GM12873 (cell line): ENCODE data around the gene BACE1-AS.

Experiments used
- CTCF ChIP-seq: IDR thresholded peaks from 2 replicates; pipeline ENCODE4 v1.5.1; 2012; ENCODE audit warnings: low read depth, mild to moderate bottlenecking, moderate library complexity, low read length, control low read depth; ENCODE audit not compliant: insufficient read depth; ENCODE audit errors: missing control alignments

BACE1-AS gene

DNA sequence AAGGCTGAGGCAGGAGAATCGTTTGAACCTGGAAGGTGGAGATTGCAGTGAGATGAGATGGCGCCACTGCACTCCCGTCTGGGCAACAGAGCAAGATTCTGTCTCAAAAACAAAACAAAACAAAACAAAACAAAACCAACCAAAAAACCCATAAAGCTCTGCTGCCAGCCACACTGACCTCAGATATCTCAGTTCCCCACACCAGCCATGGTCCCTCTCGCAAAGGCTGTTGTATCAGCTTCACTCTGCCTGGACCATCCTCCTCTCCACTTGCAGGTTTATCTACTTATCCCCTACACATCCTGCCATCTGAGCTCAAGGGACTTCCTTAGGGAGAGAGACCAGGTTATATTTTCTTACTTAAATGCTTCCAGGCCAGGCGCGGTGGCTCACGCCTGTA is 11.1 kb downstream of the BACE1-AS start:
- no peak for TF ChIP-seq CTCF

DNA sequence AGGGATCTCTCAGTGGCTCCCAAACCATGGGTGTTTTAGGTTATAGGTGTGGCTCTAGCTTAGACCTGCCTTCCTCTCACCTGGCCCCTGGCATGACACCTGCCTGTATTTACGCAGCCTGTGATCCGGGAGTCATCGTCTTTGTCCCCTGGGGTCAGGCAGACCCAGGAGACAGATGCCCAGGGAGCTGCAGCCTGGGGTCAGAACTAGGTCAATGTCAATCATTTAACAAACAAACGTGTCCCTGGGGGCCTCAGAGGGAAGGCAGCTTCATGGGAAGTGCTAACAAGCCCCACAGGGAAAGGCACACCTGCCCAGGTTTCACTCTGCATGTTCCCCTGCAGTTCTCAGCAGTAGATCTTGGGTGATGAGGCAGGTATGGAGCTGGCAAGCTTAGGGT is 12.0 kb downstream of the BACE1-AS start:
- TF ChIP-seq CTCF: no peak

- no peak for TF ChIP-seq CTCF
Observed at GRCh38 chr11:117303646-117304315, 12.6 kb downstream of the BACE1-AS start.

DNA sequence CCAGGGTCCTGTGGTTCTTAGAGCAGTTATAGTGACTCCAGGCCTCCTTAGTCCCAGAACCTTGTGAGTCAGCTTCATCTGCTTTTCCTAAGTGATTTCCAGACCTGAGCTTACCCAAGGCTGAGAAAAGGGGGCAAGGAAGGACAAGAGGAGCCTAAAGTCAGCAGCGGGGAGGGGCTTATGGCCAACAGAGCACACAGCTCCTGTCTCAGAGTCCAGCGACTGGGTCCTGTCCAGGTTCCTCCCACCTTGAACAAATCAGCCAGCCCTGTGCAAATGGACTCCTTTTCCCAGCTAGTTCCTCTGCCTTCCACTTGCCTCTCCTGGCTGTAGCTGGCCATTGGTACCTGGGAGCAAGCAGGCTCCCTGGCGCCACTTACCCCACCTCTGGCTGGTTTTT is 14.0 kb downstream of the BACE1-AS start:
- TF ChIP-seq CTCF: no peak

- TF ChIP-seq CTCF: no peak
Observed at GRCh38 chr11:117309310-117309709, 18.2 kb downstream of the BACE1-AS start.

DNA sequence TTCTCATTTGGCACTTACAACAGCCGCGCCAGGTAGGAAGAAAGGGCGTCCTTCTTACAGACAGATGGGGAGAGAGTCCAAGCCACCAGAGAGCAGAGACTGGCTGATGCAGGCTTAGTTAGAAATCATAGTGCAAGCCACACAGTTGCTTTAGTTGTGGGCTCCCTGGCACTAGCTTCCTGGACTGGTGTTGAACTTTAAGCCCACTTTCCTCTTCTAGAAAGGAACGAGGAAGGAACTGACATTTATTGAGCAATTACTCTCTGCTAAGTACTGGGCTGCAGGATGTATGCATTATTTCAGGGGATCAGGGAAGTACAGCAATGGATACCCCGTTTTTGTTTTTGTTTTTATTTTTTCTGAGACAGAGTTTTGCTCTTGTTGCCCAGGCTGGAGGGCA is 21.9 kb downstream of the BACE1-AS start:
- no peak for TF ChIP-seq CTCF

GRCh38 chr11:117313828-117314768 is 23.0 kb downstream of the BACE1-AS start:
- TF ChIP-seq CTCF: no peak
